Gastroesophageal sphincter (tissue), 3 donors: ENCODE results near the gene ANXA7.
A peak's percentile ranks its signal among the peaks of the same experiment; 100 is the strongest.

Source experiments
- EP300 ChIP-seq: sonication (generic); formaldehyde crosslinking; IDR thresholded peaks from one replicate; pipeline ENCODE4 v1.6.1; 2017; ENCODE audit warnings: antibody characterized with exemption, mild to moderate bottlenecking
- POLR2A ChIP-seq, 2 donors: fragments of 450-650 bp; IDR thresholded peaks; one replicate each; pipeline ENCODE4 v1.6.1; 2017; ENCODE audit warnings: antibody characterized with exemption in 2 of 2, mild to moderate bottlenecking in 2 of 2, moderate library complexity in 1 of 2
- POLR2AphosphoS5 ChIP-seq: sonication (generic); formaldehyde crosslinking; IDR thresholded peaks from one replicate; pipeline ENCODE4 v1.6.1; 2017; ENCODE audit warnings: antibody characterized with exemption
- TF ChIP-seq, protein P1 (sequence below), 4 experiments: fragments of 200-600 bp in 2 of 4; fragments of 450-650 bp in 2 of 4; sonication (generic) in 1 of 4; IDR thresholded peaks; one replicate each; pipeline ENCODE4 v1.5.1; 2017 to 2019; ENCODE audit warnings: antibody characterized with exemption in 4 of 4, mild to moderate bottlenecking in 2 of 4, moderate library complexity in 2 of 4

DNA sequence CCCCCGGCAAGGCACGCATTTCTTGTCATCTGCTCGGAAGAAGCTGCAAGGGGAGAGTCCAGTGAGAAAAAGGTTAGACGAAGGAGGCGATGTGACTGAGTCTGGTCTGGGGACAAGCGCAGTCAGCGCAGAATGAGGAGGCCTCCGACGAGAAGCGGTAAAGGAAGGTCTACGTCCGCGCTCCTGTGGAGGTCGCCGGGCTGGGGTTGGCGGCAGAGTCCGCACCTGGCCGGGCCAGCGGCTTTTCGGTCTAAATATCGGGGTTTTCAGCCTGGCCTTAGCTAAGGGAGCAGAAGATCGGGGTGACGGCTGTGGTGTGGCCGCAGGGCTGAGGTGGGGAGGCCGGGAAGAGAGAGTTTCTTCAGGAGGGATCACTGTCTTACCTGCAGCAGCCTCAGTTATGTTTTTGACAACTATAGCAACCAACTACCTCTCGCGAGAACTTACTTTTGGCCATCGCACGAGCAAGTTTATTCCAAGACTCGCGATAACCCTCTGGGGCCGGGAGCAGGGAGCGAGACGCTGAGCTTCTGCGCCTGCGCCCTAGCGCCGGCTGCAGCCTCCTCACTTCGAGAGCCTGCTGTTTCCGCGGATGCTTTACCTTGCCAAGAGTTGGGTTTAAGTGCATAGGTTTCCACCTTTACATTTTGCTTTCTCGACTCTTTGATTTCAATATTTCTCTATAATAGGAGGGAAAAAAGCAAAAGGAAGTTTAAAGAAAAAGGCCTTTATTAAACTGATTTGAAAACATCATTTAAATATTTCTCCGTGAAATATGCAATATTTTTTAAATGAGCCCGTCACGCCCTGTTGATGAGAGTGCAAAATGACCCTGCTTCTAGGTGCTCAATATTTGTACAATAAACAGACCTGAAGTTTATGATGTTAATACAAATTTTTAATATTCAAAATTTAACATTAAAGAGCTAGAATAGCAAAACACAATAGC lies 55.3 kb downstream of the ANXA7 start, which contains the start of gene CFAP70:
- TF ChIP-seq, protein P1, sequence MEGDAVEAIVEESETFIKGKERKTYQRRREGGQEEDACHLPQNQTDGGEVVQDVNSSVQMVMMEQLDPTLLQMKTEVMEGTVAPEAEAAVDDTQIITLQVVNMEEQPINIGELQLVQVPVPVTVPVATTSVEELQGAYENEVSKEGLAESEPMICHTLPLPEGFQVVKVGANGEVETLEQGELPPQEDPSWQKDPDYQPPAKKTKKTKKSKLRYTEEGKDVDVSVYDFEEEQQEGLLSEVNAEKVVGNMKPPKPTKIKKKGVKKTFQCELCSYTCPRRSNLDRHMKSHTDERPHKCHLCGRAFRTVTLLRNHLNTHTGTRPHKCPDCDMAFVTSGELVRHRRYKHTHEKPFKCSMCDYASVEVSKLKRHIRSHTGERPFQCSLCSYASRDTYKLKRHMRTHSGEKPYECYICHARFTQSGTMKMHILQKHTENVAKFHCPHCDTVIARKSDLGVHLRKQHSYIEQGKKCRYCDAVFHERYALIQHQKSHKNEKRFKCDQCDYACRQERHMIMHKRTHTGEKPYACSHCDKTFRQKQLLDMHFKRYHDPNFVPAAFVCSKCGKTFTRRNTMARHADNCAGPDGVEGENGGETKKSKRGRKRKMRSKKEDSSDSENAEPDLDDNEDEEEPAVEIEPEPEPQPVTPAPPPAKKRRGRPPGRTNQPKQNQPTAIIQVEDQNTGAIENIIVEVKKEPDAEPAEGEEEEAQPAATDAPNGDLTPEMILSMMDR (IDR thresholded peaks at IDR 0.05) = no peak
- peak; percentile 32 for TF ChIP-seq POLR2AphosphoS5
- no peak for TF ChIP-seq POLR2A (IDR thresholded peaks at IDR 0.05)
- no peak for TF ChIP-seq EP300
